SU-DHL-6 (cell line): ENCODE results near the gene GJB3.
"Not testable (repeated sequence)": the region's sequence is repeated elsewhere in the genome, so short reads cannot be mapped to it uniquely, and the experiment has no call there.

ENCODE experiments used
- H2AFZ ChIP-seq: fragments of 200-600 bp; sonication (generic); 2 replicates; pipeline ENCODE4 v1.6.1; 2014; ENCODE audit warnings: low read depth, mild to moderate bottlenecking, moderate library complexity, mixed read lengths, antibody characterized with exemption, low read length; ENCODE audit not compliant: severe bottlenecking
- H3F3A ChIP-seq: fragments of 200-600 bp; shearing (Covaris generic); 2 replicates; pipeline ENCODE4 v1.6.0; 2016; ENCODE audit warnings: antibody characterized with exemption, mild to moderate bottlenecking; ENCODE audit not compliant: insufficient read depth
- H3K27ac ChIP-seq: fragments of 200-600 bp; sonication (generic); 2 replicates; pipeline ENCODE4 v1.5.1; 2016; ENCODE audit warnings: low read depth, mild to moderate bottlenecking, low read length, moderate library complexity, mixed read lengths
- H3K27me3 ChIP-seq: fragments of 200-600 bp; sonication (generic), shearing (Covaris generic); 2 replicates; pipeline ENCODE4 v1.6.0; 2014; ENCODE audit warnings: mild to moderate bottlenecking, low read length
- H3K36me3 ChIP-seq: fragments of 200-600 bp; sonication (generic); 2 replicates; pipeline ENCODE4 v1.6.1; 2014; ENCODE audit warnings: mild to moderate bottlenecking, low read length, mixed read lengths
- H3K4me2 ChIP-seq: fragments of 300-600, 200-600 bp; shearing (Covaris generic), sonication (generic); 2 replicates; pipeline ENCODE4 v1.6.0; 2014; ENCODE audit warnings: low read length, low read depth, mild to moderate bottlenecking; ENCODE audit not compliant: poor library complexity, severe bottlenecking
- H3K4me3 ChIP-seq: fragments of 200-600 bp; sonication (generic); 2 replicates; pipeline ENCODE4 v1.5.1; 2014; ENCODE audit warnings: antibody characterized with exemption, low read length, mild to moderate bottlenecking, mixed read lengths; ENCODE audit not compliant: insufficient read depth, poor library complexity, severe bottlenecking
- H3K79me2 ChIP-seq: fragments of 200-600 bp; sonication (generic); 2 replicates; pipeline ENCODE4 v1.6.1; 2014; ENCODE audit warnings: mild to moderate bottlenecking, low read length, moderate library complexity; ENCODE audit not compliant: insufficient read depth
- H3K9ac ChIP-seq: fragments of 200-600 bp; sonication (generic); 2 replicates; pipeline ENCODE4 v1.7.0; 2014; ENCODE audit warnings: mild to moderate bottlenecking, low read length
- H3K9me2 ChIP-seq: fragments of 200-600 bp; sonication (generic); replicated peaks from 2 replicates; pipeline ENCODE4 v1.6.1; 2014; ENCODE audit warnings: low read length; ENCODE audit not compliant: insufficient read depth
- H3K9me3 ChIP-seq: fragments of 200-600 bp; sonication (generic); 2 replicates; pipeline ENCODE4 v1.6.1; 2014; ENCODE audit warnings: low read length, mixed read lengths; ENCODE audit not compliant: insufficient read depth
- H4K20me1 ChIP-seq: fragments of 200-600 bp; sonication (generic); 2 replicates; pipeline ENCODE4 v1.6.1; 2014; ENCODE audit warnings: low read depth, mild to moderate bottlenecking, antibody characterized with exemption, low read length, moderate library complexity, mixed read lengths
- CTCF ChIP-seq: fragments of 200-600 bp; sonication (generic); IDR thresholded peaks from one replicate; pipeline ENCODE4 v1.5.1; 2017; ENCODE audit warnings: antibody characterized with exemption, mild to moderate bottlenecking, low read length, moderate library complexity; ENCODE audit not compliant: insufficient read depth, poor library complexity, severe bottlenecking
- EZH2phosphoT487 ChIP-seq: fragments of 200-600 bp; sonication (generic), shearing (Covaris generic); conservative IDR thresholded peaks from 2 replicates; pipeline ENCODE4 v1.6.1; 2018; ENCODE audit warnings: mild to moderate bottlenecking, antibody characterized with exemption, low read length, moderate library complexity, mixed read lengths

GJB3 gene

GRCh38 chr1:34806396-34806795 lies 25.4 kb downstream of the GJB3 start:
- Histone ChIP-seq H4K20me1 (no peaks in the 10 kb centered on the region), H3K9me3 (no peaks in the 10 kb centered on the region), H3K4me2 (no peak overlapping the region), H3K9ac (no peak overlapping the region), H3K36me3 (no peaks in the 10 kb centered on the region), H3K79me2 (no peaks in the 10 kb centered on the region), H3K4me3 (no peak overlapping the region), H2AFZ (no peak overlapping the region), H3K27me3 (no peaks in the 10 kb centered on the region), H3K9me2 (no peaks in the 10 kb centered on the region), H3F3A (no peaks in the 10 kb centered on the region), H3K27ac (no peak overlapping the region)
- TF ChIP-seq CTCF (no peak), EZH2phosphoT487 (no peak)

- Histone ChIP-seq H3F3A (no peaks in the 10 kb centered on the region), H3K4me2 (no peak overlapping the region)
Measured at GRCh38 chr1:34808051-34808810, 27.2 kb downstream of the GJB3 start.

GRCh38 chr1:34810781-34811180 lies 29.8 kb downstream of the GJB3 start:
- not testable (repeated sequence) for H3K36me3 ChIP-seq, H3K9ac ChIP-seq, H3K79me2 ChIP-seq, H4K20me1 ChIP-seq, H3K4me2 ChIP-seq, H3K27me3 ChIP-seq, H2AFZ ChIP-seq, H3K4me3 ChIP-seq, H3K9me2 ChIP-seq, H3K27ac ChIP-seq, H3K9me3 ChIP-seq, H3F3A ChIP-seq

More at GRCh38 chr1:34808051-34808810, 27.2 kb downstream of the GJB3 start:
- H4K20me1 ChIP-seq: no peaks in the 10 kb centered on the region
- H3K9me3 ChIP-seq: no peaks in the 10 kb centered on the region
- H3K9ac ChIP-seq: no peak overlapping the region
- TF ChIP-seq EZH2phosphoT487 (no peak), CTCF (no peak)
- H3K36me3 ChIP-seq: no peaks in the 10 kb centered on the region
- H3K79me2 ChIP-seq: no peaks in the 10 kb centered on the region
- H3K9me2 ChIP-seq: no peaks in the 10 kb centered on the region
- H2AFZ ChIP-seq: no peak overlapping the region
- H3K27ac ChIP-seq: no peak overlapping the region
- no peak overlapping the region for H3K4me3 ChIP-seq
- H3K27me3 ChIP-seq: no peaks in the 10 kb centered on the region

GRCh38 chr1:34816332-34816731 lies 35.3 kb downstream of the GJB3 start:
- TF ChIP-seq CTCF (no peak), EZH2phosphoT487 (no peak)
- no peaks in the 10 kb centered on the region for H3F3A ChIP-seq
- H3K36me3 ChIP-seq: no peaks in the 10 kb centered on the region
- no peaks in the 10 kb centered on the region; the same call in 1 of the 2 replicates for H4K20me1 ChIP-seq
- no peak overlapping the region for H3K9ac ChIP-seq
- H3K9me3 ChIP-seq: no peaks in the 10 kb centered on the region
- H3K4me3 ChIP-seq: no peak overlapping the region
- no peak overlapping the region for H3K27ac ChIP-seq
- H3K9me2 ChIP-seq: no peaks in the 10 kb centered on the region
- no peaks in the 10 kb centered on the region for H3K79me2 ChIP-seq
- no peaks in the 10 kb centered on the region for H3K27me3 ChIP-seq
- H3K4me2 ChIP-seq: no peak overlapping the region
- no peak overlapping the region for H2AFZ ChIP-seq
